GM23248 (cell line): ENCODE results near the gene ZNF791.

Source experiments
- EZH2 ChIP-seq: fragments of 200-600 bp; sonication (generic); IDR thresholded peaks from 2 replicates; pipeline ENCODE4 v1.6.1; 2018; ENCODE audit warnings: antibody characterized with exemption, mild to moderate bottlenecking; ENCODE audit not compliant: insufficient read depth, poor library complexity, severe bottlenecking
- EZH2phosphoT487 ChIP-seq: fragments of 200-600 bp; sonication (generic); IDR thresholded peaks from 2 replicates; pipeline ENCODE4 v1.6.1; 2018; ENCODE audit warnings: antibody characterized with exemption, moderate library complexity, mild to moderate bottlenecking, low read depth; ENCODE audit not compliant: insufficient read depth

GRCh38 chr19:12611361-12611699 is 610 bp downstream of the ZNF791 start:
- TF ChIP-seq EZH2 (no peak), EZH2phosphoT487 (no peak)
